Right renal pelvis (tissue), 4 donors: ENCODE results near the gene EXPH5. TPM values are rescaled to one million over a fixed set of nuclear protein-coding genes. Genes with fewer than 3 reads are reported as not detected.
A peak's percentile ranks its signal among the peaks of the same experiment; 100 is the strongest.

Experiments
- DNase-seq, 4 donors: peaks; one replicate each; pipeline ENCODE4 v3.0.0-alpha.2; 2013; ENCODE audit warnings: low read depth in 4 of 4, low spot score in 3 of 4, missing footprints in 1 of 4
- polyA plus RNA-seq, 4 donors: library from polyadenylated mRNA; unstranded; fragments of 120-200 nt; gene quantifications; one replicate each; pipeline ENCODE4 v1.2.1, GENCODE V29; 2013; ENCODE audit not compliant: insufficient read length in 4 of 4

Gene EXPH5
- polyA plus RNA-seq, 4 donors = 2.7 to 4.2 (median 3.4) TPM

GRCh38 chr11:108568195-108568858 lies 25.2 kb downstream of the EXPH5 start:
- no peak for DNase-seq

- no peak for DNase-seq
These were observed 27.9 kb downstream of the EXPH5 start for GRCh38 chr11:108565653-108566052.

GRCh38 chr11:108562746-108563581 lies 30.6 kb downstream of the EXPH5 start:
- DNase-seq = no peak

- no peak for DNase-seq
These were observed 32.0 kb downstream of the EXPH5 start for GRCh38 chr11:108561535-108561991.

- no peak for DNase-seq
These were observed 33.7 kb downstream of the EXPH5 start for GRCh38 chr11:108559904-108560303.

GRCh38 chr11:108559340-108559739 lies 34.2 kb downstream of the EXPH5 start:
- peak in 1 of 4 donors; percentile 23 for DNase-seq

GRCh38 chr11:108558222-108558621 lies 35.3 kb downstream of the EXPH5 start:
- DNase-seq = no peak

- no peak for DNase-seq
These were observed 37.5 kb downstream of the EXPH5 start for GRCh38 chr11:108556019-108556418.

GRCh38 chr11:108551651-108552462 lies 41.7 kb downstream of the EXPH5 start:
- peak in 3 of 4 donors; percentile 34 to 46 (median 36) for DNase-seq

GRCh38 chr11:108549319-108549885 lies 44.2 kb downstream of the EXPH5 start:
- DNase-seq = no peak

- no peak for DNase-seq
These were observed 47.6 kb downstream of the EXPH5 start for GRCh38 chr11:108545909-108546501.

- DNase-seq = no peak
These were observed 50.1 kb downstream of the EXPH5 start for GRCh38 chr11:108543316-108543964.

- no peak for DNase-seq
These were observed 52.0 kb downstream of the EXPH5 start for GRCh38 chr11:108541531-108541930.

GRCh38 chr11:108538502-108538901 lies 55.1 kb downstream of the EXPH5 start:
- DNase-seq = no peak

GRCh38 chr11:108538022-108538424 lies 55.5 kb downstream of the EXPH5 start:
- no peak for DNase-seq

GRCh38 chr11:108536783-108537182 lies 56.8 kb downstream of the EXPH5 start:
- no peak for DNase-seq

- DNase-seq = no peak
These were observed 58.1 kb downstream of the EXPH5 start for GRCh38 chr11:108535384-108535955.

GRCh38 chr11:108534274-108534882 lies 59.2 kb downstream of the EXPH5 start:
- DNase-seq = no peak

GRCh38 chr11:108530426-108530825 lies 63.1 kb downstream of the EXPH5 start:
- DNase-seq = no peak
